PFSK-1 (cell line): ENCODE data around the gene TPCN1.

Source experiments
- FOXP2 ChIP-seq: optimal IDR thresholded peaks from 2 replicates; pipeline ENCODE3; 2011; ENCODE audit warnings: borderline replicate concordance, control low read depth, inconsistent platforms; ENCODE audit not compliant: insufficient read depth; ENCODE audit errors: extremely low read length, extremely low read depth
- POLR2AphosphoS5 ChIP-seq: IDR thresholded peaks from 2 replicates; pipeline ENCODE4 v1.6.1; 2012; ENCODE audit warnings: low read depth, mild to moderate bottlenecking, control low read depth, low read length, moderate library complexity
- REST ChIP-seq, 2 experiments: IDR thresholded peaks; 2 replicates each; pipeline versions ENCODE4 v1.6.1 to v1.8.0; 2011 to 2012; ENCODE audit warnings: low read depth in 2 of 2, low read length in 2 of 2, control low read depth in 1 of 2, inconsistent platforms in 1 of 2, mild to moderate bottlenecking in 1 of 2, moderate library complexity in 1 of 2; ENCODE audit not compliant: insufficient read depth in 1 of 2
- SIN3A ChIP-seq: IDR thresholded peaks from 2 replicates; pipeline ENCODE4 v1.6.1; 2012; ENCODE audit warnings: mild to moderate bottlenecking, low read length, moderate library complexity, borderline replicate concordance; ENCODE audit not compliant: insufficient read depth
- TAF1 ChIP-seq: IDR thresholded peaks from 2 replicates; pipeline ENCODE4 v1.6.1; 2012; ENCODE audit warnings: low read length, control low read depth, borderline replicate concordance; ENCODE audit not compliant: insufficient read depth

The TPCN1 gene

GRCh38 chr12:113235976-113236375, 14.7 kb downstream of the TPCN1 start:
- TF ChIP-seq REST (IDR thresholded peaks at IDR 0.05; ENCODE audit: insufficient read depth in 1 of 2, low read depth in 2 of 2, low read length in 2 of 2): no peak
- no peak for TF ChIP-seq TAF1
- no peak for TF ChIP-seq POLR2AphosphoS5
- no peak for TF ChIP-seq FOXP2
- no peak for TF ChIP-seq SIN3A

GRCh38 chr12:113236539-113237399, 15.5 kb downstream of the TPCN1 start:
- TF ChIP-seq TAF1: no peak
- no peak for TF ChIP-seq POLR2AphosphoS5
- TF ChIP-seq FOXP2: no peak
- no peak for TF ChIP-seq SIN3A
- TF ChIP-seq REST (IDR thresholded peaks at IDR 0.05; ENCODE audit: insufficient read depth in 1 of 2, low read depth in 2 of 2, low read length in 2 of 2): no peak

- no peak for TF ChIP-seq FOXP2
- no peak for TF ChIP-seq SIN3A
- no peak for TF ChIP-seq TAF1
- no peak for TF ChIP-seq REST (IDR thresholded peaks at IDR 0.05; ENCODE audit: insufficient read depth in 1 of 2, low read depth in 2 of 2, low read length in 2 of 2)
- TF ChIP-seq POLR2AphosphoS5: no peak
Observed at GRCh38 chr12:113237748-113238147, 16.5 kb downstream of the TPCN1 start.

GRCh38 chr12:113238309-113238708, 17.0 kb downstream of the TPCN1 start:
- TF ChIP-seq SIN3A (no peak), POLR2AphosphoS5 (no peak), REST (IDR thresholded peaks at IDR 0.05; ENCODE audit: insufficient read depth in 1 of 2, low read depth in 2 of 2, low read length in 2 of 2) (no peak), TAF1 (no peak), FOXP2 (no peak)

GRCh38 chr12:113239288-113239771, 18.1 kb downstream of the TPCN1 start:
- TF ChIP-seq REST (IDR thresholded peaks at IDR 0.05; ENCODE audit: insufficient read depth in 1 of 2, low read depth in 2 of 2, low read length in 2 of 2): no peak
- no peak for TF ChIP-seq SIN3A
- no peak for TF ChIP-seq POLR2AphosphoS5
- TF ChIP-seq TAF1: no peak
- no peak for TF ChIP-seq FOXP2
